HCEC 1CT (cell line): ENCODE data around the gene RAB38.

Source experiments
- DNase-seq: peaks from one replicate; pipeline ENCODE4 v3.0.0-alpha.2; 2017

RAB38 gene

GRCh38 chr11:88174709-88175568 lies at the start of gene RAB38:
RAB38 (minus strand) TSS chr11:88175443; CDS start chr11:88175384, 59 bp downstream.
- peak; percentile 19 for DNase-seq

GRCh38 chr11:88213406-88213805 lies 38.2 kb upstream of the RAB38 start:
- no peak for DNase-seq

- no peak for DNase-seq
Measured at GRCh38 chr11:88212300-88212699, 37.1 kb upstream of the RAB38 start.

GRCh38 chr11:88208745-88209144 lies 33.5 kb upstream of the RAB38 start:
- no peak for DNase-seq

GRCh38 chr11:88206751-88207150 lies 31.5 kb upstream of the RAB38 start:
- DNase-seq = peak; percentile 3

GRCh38 chr11:88204353-88204752 lies 29.1 kb upstream of the RAB38 start:
- DNase-seq = no peak

GRCh38 chr11:88203604-88204003 lies 28.4 kb upstream of the RAB38 start:
- DNase-seq = no peak

- no peak for DNase-seq
Measured at GRCh38 chr11:88202498-88202897, 27.3 kb upstream of the RAB38 start.

GRCh38 chr11:88196393-88196792 lies 21.1 kb upstream of the RAB38 start:
- no peak for DNase-seq

GRCh38 chr11:88195908-88196307 lies 20.7 kb upstream of the RAB38 start:
- no peak for DNase-seq

- no peak for DNase-seq
Measured at GRCh38 chr11:88194990-88195389, 19.7 kb upstream of the RAB38 start.

- no peak for DNase-seq
Measured at GRCh38 chr11:88193278-88193677, 18.0 kb upstream of the RAB38 start.

- no peak for DNase-seq
Measured at GRCh38 chr11:88188932-88189253, 13.7 kb upstream of the RAB38 start.

- no peak for DNase-seq
Measured at GRCh38 chr11:88188251-88188931, 13.1 kb upstream of the RAB38 start.

GRCh38 chr11:88183233-88183632 lies 8.0 kb upstream of the RAB38 start:
- DNase-seq = no peak

GRCh38 chr11:88181776-88182175 lies 6.5 kb upstream of the RAB38 start:
- DNase-seq = no peak

- DNase-seq = no peak
Measured at GRCh38 chr11:88179971-88180629, 4.9 kb upstream of the RAB38 start.

- no peak for DNase-seq
Measured at GRCh38 chr11:88179141-88179540, 3.9 kb upstream of the RAB38 start.

- DNase-seq = no peak
Measured at GRCh38 chr11:88178191-88178590, 2.9 kb upstream of the RAB38 start.

GRCh38 chr11:88175569-88176075 lies 379 bp upstream of the RAB38 start:
- no peak for DNase-seq

GRCh38 chr11:88173956-88174355 lies 1.3 kb downstream of the RAB38 start:
- no peak for DNase-seq

GRCh38 chr11:88171982-88172381 lies 3.3 kb downstream of the RAB38 start:
- DNase-seq = no peak

GRCh38 chr11:88170673-88171072 lies 4.6 kb downstream of the RAB38 start:
- DNase-seq = no peak

GRCh38 chr11:88169881-88170280 lies 5.4 kb downstream of the RAB38 start:
- no peak for DNase-seq
